Spinal cord (tissue), 10 donors: ENCODE data around the gene OR2V1. TPM values are rescaled to one million over a fixed set of nuclear protein-coding genes. Genes with fewer than 3 reads are reported as not detected.
A peak's percentile ranks its signal among the peaks of the same experiment; 100 is the strongest.
"Not testable (repeated sequence)": the region's sequence is repeated elsewhere in the genome, so short reads cannot be mapped to it uniquely, and the experiment has no call there.

ENCODE experiments used
- DNase-seq, 6 donors: peaks; one replicate each; pipeline versions ENCODE4 v3.0.0 to v3.0.0-alpha.2; 2013 to 2015; ENCODE audit warnings: low spot score in 6 of 6, low read depth in 4 of 6
- H3K27ac ChIP-seq: one replicate; pipeline ENCODE4 v1.5.1; 2013; ENCODE audit warnings: low read depth, low read length, control low read depth
- H3K27me3 ChIP-seq: one replicate; pipeline ENCODE4 v1.6.1; 2013; ENCODE audit warnings: low read length; ENCODE audit not compliant: control insufficient read depth, insufficient read depth
- H3K36me3 ChIP-seq: one replicate; pipeline ENCODE4 v1.6.1; 2013; ENCODE audit warnings: low read length; ENCODE audit not compliant: control insufficient read depth, insufficient read depth
- H3K4me1 ChIP-seq: one replicate; pipeline ENCODE4 v1.6.1; 2013; ENCODE audit warnings: low read length; ENCODE audit not compliant: control insufficient read depth, insufficient read depth
- H3K4me3 ChIP-seq: one replicate; pipeline ENCODE4 v1.5.1; 2013; ENCODE audit warnings: low read depth, low read length, control low read depth
- H3K9me3 ChIP-seq: one replicate; pipeline ENCODE4 v1.6.1; 2013; ENCODE audit warnings: low read length; ENCODE audit not compliant: control insufficient read depth, insufficient read depth
- WGBS: methylation state at CpG from one replicate; pipeline ENCODE4 v1.1.5; 2013; ENCODE audit warnings: missing lambda C conversion rate; ENCODE audit not compliant: insufficient coverage; 5-methylcytosine and 5-hydroxymethylcytosine counted together
- polyA plus RNA-seq, 2 donors: library from polyadenylated mRNA; unstranded; fragments of 120-200 nt; gene quantifications; one replicate each; pipeline ENCODE4 v1.2.1, GENCODE V29; 2013; ENCODE audit not compliant: insufficient read length in 2 of 2
- total RNA-seq, 2 donors: library from RNA; depleted of rRNA in 1 of 2; stranded (reverse); fragments of 120-200 nt in 1 of 2; fragments of >200 nt in 1 of 2; gene quantifications; one replicate each; pipeline versions ENCODE4 v1.2.3 to v1.2.4, GENCODE V29; 2013 to 2014
- donor health status: healthy.

OR2V1 gene
- total and polyA plus RNA-seq, 4 donors: not detected

GRCh38 chr5:181107699-181108098, 23.3 kb downstream of the OR2V1 start:
- H3K4me3 ChIP-seq: no peak overlapping the region
- WGBS: 69% methylated on average over 9 of the region's 9 CpGs
- DNase-seq: no peak
- no peaks in the 10 kb centered on the region for H3K9me3 ChIP-seq
- no peak overlapping the region for H3K27ac ChIP-seq
- no peaks in the 10 kb centered on the region for H3K36me3 ChIP-seq
- no peaks in the 10 kb centered on the region for H3K4me1 ChIP-seq
- H3K27me3 ChIP-seq: peaks cover 52% of the 10 kb centered on the region

GRCh38 chr5:181105391-181106025, 25.5 kb downstream of the OR2V1 start:
- 73% methylated on average over 3 of the region's 7 CpGs for WGBS
- Histone ChIP-seq H3K9me3 (no peaks in the 10 kb centered on the region), H3K36me3 (no peaks in the 10 kb centered on the region), H3K4me1 (no peaks in the 10 kb centered on the region), H3K4me3 (no peak overlapping the region), H3K27me3 (peaks cover 44% of the 10 kb centered on the region), H3K27ac (no peak overlapping the region)
- no peak for DNase-seq

- not testable (repeated sequence) for H3K4me1 ChIP-seq, H3K4me3 ChIP-seq, H3K27ac ChIP-seq, H3K9me3 ChIP-seq, H3K36me3 ChIP-seq, DNase-seq
- H3K27me3 ChIP-seq: peaks cover 50% of the 10 kb centered on the region
- WGBS: 65% methylated on average over 11 of the region's 20 CpGs
Measured at GRCh38 chr5:181104606-181105390, 26.2 kb downstream of the OR2V1 start.

- H3K9me3 ChIP-seq, H3K27ac ChIP-seq, DNase-seq, H3K36me3 ChIP-seq, H3K4me3 ChIP-seq, H3K4me1 ChIP-seq: not testable (repeated sequence)
- 12% methylated on average over 3 of the region's 5 CpGs for WGBS
- H3K27me3 ChIP-seq: peaks cover 52% of the 10 kb centered on the region
Measured at GRCh38 chr5:181104259-181104568, 26.8 kb downstream of the OR2V1 start.

GRCh38 chr5:181101930-181102674, 28.9 kb downstream of the OR2V1 start:
- not testable (repeated sequence) for H3K36me3 ChIP-seq, H3K27ac ChIP-seq, H3K9me3 ChIP-seq, DNase-seq, H3K4me3 ChIP-seq, H3K4me1 ChIP-seq
- H3K27me3 ChIP-seq: peaks cover 41% of the 10 kb centered on the region
- no CpG with 5 or more reads among the region's 30 CpGs for WGBS

- DNase-seq: not testable (repeated sequence)
Measured at GRCh38 chr5:181101030-181101641, 29.8 kb downstream of the OR2V1 start.

GRCh38 chr5:181100121-181100875, 30.7 kb downstream of the OR2V1 start:
- Histone ChIP-seq H3K27me3 (peaks cover 29% of the 10 kb centered on the region), H3K9me3 (no peaks in the 10 kb centered on the region), H3K4me3 (no peak overlapping the region), H3K36me3 (no peaks in the 10 kb centered on the region), H3K4me1 (peaks cover 5% of the 10 kb centered on the region), H3K27ac (no peak overlapping the region)
- WGBS: 3% methylated on average over 49 of the region's 62 CpGs
- DNase-seq: peak in 1 of 6 donors; percentile 10

More at GRCh38 chr5:181101030-181101641, 29.8 kb downstream of the OR2V1 start:
- WGBS: no CpG with 5 or more reads among the region's 54 CpGs
- not testable (repeated sequence) for H3K4me3 ChIP-seq, H3K27ac ChIP-seq, H3K9me3 ChIP-seq, H3K4me1 ChIP-seq, H3K36me3 ChIP-seq
- H3K27me3 ChIP-seq: peaks cover 36% of the 10 kb centered on the region

GRCh38 chr5:181099602-181100086, 31.3 kb downstream of the OR2V1 start:
- H3K9me3 ChIP-seq: no peaks in the 10 kb centered on the region
- no peak overlapping the region for H3K27ac ChIP-seq
- H3K27me3 ChIP-seq: peaks cover 25% of the 10 kb centered on the region
- peaks cover 5% of the 10 kb centered on the region for H3K4me1 ChIP-seq
- WGBS: 64% methylated on average over 9 of the region's 11 CpGs
- no peak overlapping the region for H3K4me3 ChIP-seq
- H3K36me3 ChIP-seq: no peaks in the 10 kb centered on the region
- no peak for DNase-seq
